Astrocyte of the hippocampus (primary cell): ENCODE results near the gene MICB.
"Not testable (repeated sequence)": the region's sequence is repeated elsewhere in the genome, so short reads cannot be mapped to it uniquely, and the experiment has no call there.

Source experiments
- DNase-seq: peaks from one replicate; pipeline ENCODE4 v3.0.0; 2011; ENCODE audit warnings: low read depth, low spot score

The MICB gene

DNA sequence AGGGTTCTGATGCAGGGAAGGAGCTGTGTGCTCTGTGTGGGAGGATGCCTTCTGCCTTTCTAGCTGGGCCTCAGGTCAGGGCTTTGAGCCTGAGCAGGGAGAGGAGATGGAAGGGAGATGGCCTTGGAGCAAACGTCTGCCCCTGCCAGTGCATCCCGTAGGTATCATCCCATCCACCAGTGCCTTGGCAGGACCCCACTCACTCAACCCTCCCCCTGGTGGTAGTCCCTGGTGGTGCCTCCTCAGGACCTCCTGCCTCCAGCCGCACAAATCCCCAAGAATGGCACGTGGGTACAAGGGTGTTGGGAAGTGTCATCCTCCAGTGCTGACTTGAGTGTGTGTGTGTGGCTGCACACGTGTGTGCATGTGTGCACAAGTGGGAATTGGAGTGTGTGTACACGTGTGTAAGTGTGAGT, 23.1 kb upstream of the MICB start:
- no peak for DNase-seq

- no peak for DNase-seq
Measured at GRCh38 chr6:31476515-31477139, 21.3 kb upstream of the MICB start.

DNA sequence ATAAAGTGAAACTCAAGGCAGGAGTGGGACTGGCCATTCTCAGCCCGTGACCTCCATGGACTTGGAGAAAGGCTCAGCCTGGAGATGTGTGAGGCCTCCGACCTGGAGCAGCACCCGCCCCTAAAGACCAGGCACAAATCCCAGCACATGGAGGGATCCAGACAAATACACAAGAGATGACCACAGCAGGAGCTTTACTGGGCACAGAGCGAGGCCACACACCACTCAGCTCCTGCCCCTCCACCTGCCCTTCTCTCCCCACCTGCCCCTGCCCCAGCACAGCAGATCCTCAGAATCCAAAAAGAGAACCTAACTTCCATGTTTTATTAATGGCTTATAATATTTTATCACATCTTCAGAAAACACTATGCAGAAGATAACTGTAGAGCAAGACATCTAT, 20.4 kb upstream of the MICB start:
- DNase-seq = no peak

- no peak for DNase-seq
Measured at GRCh38 chr6:31478186-31478950, 19.6 kb upstream of the MICB start.

GRCh38 chr6:31479151-31479932, 18.6 kb upstream of the MICB start:
- DNase-seq = no peak

- no peak for DNase-seq
Measured at GRCh38 chr6:31479933-31480535, 17.9 kb upstream of the MICB start.

DNA sequence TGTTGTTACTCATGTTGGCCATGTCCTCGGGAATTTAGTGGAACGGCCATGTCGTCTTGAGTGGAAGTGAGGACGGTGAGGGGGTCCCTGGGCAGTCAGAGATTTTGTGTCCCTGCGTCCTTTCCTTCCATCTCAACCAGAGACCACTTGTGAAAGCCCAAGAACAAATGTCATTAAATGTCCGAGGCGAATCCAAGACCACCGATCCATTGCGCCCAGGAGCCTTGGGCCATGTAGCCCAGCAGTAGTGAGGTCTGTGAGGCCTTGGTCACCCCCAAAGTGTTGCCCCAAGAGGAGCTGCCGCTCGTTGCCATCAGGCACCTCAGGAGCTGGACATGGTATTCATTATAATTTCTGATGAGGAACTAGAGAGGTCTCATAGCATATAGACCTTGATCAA, 17.4 kb upstream of the MICB start:
- DNase-seq = no peak

GRCh38 chr6:31483392-31483791, 14.6 kb upstream of the MICB start:
- no peak for DNase-seq

DNA sequence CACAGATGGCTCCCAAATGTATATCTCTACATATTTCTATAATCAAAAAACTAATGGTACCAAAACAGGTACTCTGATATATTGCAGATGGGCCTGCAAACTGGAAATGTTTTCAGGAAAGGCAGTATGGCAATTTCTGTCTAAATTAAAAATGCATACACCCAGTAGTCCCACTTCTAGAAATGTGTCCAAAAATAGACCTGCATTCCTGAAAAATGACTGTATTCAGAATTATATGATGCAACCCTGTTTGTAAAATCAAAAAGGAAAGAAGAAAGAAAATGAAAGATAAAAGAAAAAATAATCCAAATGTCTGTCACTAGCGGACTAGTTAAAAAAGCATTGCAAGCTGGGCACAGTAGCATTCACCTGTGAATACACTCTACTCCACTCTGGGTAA, 12.9 kb upstream of the MICB start:
- no peak for DNase-seq

- not testable (repeated sequence) for DNase-seq
Measured at GRCh38 chr6:31486065-31486837, 11.7 kb upstream of the MICB start.

- not testable (repeated sequence) for DNase-seq
Measured at GRCh38 chr6:31487674-31488073, 10.3 kb upstream of the MICB start.

DNA sequence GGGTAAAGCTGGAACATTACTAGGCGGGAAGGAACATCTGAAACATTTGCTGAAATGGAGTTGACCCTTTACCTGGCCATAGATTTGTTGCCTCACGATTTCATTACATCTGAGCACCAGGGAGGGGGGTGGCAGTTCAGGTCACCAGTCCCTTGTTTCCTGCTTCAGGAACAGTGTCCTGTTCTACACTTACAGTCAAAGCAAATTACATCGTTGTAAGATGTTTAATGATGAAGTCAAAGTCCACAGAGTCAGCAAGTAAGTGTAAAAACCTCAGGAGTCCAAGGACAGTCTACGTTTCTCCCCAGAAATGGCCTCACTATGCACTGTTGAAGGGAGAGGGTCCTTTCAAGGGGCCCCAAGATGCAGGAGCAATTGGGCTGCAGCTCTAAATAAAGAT, 8.9 kb upstream of the MICB start:
- DNase-seq = no peak

DNA sequence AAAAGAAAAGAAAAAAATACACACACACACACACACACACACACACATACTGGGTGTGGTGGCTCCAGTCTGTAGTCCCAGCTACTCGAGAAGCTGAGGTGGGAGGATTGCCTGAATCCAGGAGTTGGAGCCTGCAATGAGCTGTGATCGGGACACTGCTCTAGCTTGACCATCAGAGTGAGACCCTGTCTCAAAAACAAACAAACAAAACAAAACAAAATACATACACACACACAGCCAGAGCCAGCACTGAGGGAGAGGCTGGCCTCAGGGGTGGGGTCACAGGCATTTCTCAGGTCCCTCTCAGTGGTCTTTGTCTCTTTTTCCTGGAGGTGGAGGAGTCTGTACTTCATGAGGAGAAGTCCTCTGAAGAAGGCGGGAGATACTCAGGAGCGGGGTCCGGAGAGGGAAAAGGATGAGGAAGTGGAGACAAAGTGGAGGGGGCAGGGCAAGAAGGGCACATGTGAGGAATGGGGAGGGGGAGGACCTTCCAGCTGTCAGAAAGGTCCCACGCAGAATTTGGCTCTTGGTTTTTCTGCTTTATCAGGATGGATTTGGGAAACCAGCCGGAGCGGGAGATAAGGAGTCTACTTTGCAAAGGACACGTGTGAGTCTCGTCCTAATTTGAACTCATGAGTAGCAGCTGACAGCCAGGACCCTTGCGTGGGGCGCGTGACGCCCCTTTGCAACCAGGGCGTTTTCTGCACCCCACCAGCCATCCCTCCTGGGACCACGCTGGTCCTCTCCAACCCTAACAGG, 7.7 kb upstream of the MICB start:
- no peak for DNase-seq

- DNase-seq = not testable (repeated sequence)
Measured at GRCh38 chr6:31493550-31493874, 4.4 kb upstream of the MICB start.

GRCh38 chr6:31493875-31494694, 3.9 kb upstream of the MICB start:
- DNase-seq = peak; percentile 81

GRCh38 chr6:31495580-31495979, 2.4 kb upstream of the MICB start:
- no peak for DNase-seq

- not testable (repeated sequence) for DNase-seq
Measured at GRCh38 chr6:31496826-31497225, 1.1 kb upstream of the MICB start.

GRCh38 chr6:31498748-31499147, 803 bp downstream of the MICB start:
- DNase-seq = peak; percentile 29

DNA sequence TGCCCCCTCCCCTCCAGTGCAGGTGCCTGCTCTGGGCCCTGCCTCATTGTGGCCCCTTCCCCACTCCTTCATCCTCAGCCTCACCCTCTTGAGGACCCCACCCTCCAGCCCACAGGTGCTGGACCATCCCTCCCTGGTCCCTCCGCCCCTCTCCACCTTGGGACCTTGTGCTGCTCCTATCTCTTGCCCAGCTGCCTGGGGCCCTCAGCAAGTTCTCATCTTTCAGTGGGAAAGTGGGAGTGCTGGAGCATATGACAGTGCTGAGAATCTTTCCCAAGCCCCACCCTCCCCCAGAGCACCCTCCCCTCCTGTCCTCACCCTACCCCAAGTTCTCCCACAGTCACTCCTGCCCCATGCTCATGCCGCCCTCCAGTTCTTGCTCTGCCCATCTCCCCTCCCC, 1.7 kb downstream of the MICB start:
- not testable (repeated sequence) for DNase-seq

DNA sequence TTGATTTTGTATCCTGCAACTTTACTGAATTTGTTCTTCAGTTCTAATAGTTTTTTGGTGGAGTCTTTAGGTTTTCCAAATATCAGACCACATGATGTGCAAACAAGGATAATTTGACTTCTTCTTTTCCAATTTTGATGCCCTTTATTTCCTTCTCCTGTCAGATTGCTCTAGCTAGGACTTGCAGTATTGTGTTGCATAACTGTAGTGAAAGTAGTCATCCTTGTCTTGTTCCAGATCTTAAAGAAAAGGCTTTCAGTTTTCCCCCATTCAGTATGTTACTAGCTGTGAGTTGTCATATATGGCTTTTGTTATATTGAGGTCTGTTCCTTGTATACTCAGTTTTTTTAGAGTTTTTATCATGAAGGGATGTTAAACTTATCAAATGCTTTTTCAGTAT, 4.6 kb downstream of the MICB start:
- no peak for DNase-seq
